Mesothelial cell of epicardium (in vitro differentiated cells): ENCODE measurements around the gene RUNX2. TPM values are rescaled to one million over a fixed set of nuclear protein-coding genes. Genes with fewer than 3 reads are reported as not detected.
A peak's percentile ranks its signal among the peaks of the same experiment; 100 is the strongest.

Source experiments
- DNase-seq, 2 experiments: peaks; one replicate each; pipeline ENCODE4 v3.0.0; 2021; ENCODE audit warnings: low spot score in 2 of 2; ENCODE audit not compliant: unreplicated experiment in 2 of 2
- H3K27ac Mint-ChIP-seq: 2 replicates; pipeline ENCODE4 v1.8.0; 2021; ENCODE audit warnings: mixed read lengths
- H3K27me3 Mint-ChIP-seq: 2 replicates; pipeline ENCODE4 v1.8.0; 2021; ENCODE audit warnings: low read depth, mixed read lengths
- H3K36me3 Mint-ChIP-seq: 2 replicates; pipeline ENCODE4 v1.8.0; 2021; ENCODE audit warnings: mixed read lengths
- H3K4me1 Mint-ChIP-seq: 2 replicates; pipeline ENCODE4 v1.8.0; 2021; ENCODE audit warnings: mixed read lengths
- H3K4me3 Mint-ChIP-seq: 2 replicates; pipeline ENCODE4 v1.8.0; 2021; ENCODE audit warnings: mild to moderate bottlenecking, moderate library complexity, mixed read lengths
- H3K9me3 Mint-ChIP-seq: 2 replicates; pipeline ENCODE4 v1.8.0; 2021; ENCODE audit warnings: mixed read lengths
- total RNA-seq: library from RNA; stranded (reverse); gene quantifications from 3 replicates; pipeline ENCODE4 v1.2.1, GENCODE V29; 2021
- TF ChIP-seq, protein P1 (sequence below): fragments of 200-600 bp; sonication (generic); IDR thresholded peaks from one replicate; pipeline ENCODE4 v1.5.0; 2021; ENCODE audit warnings: antibody characterized with exemption; ENCODE audit not compliant: unreplicated experiment

RUNX2 gene
- total RNA-seq, 1 donor from 2014 or later: 4.4 TPM

DNA sequence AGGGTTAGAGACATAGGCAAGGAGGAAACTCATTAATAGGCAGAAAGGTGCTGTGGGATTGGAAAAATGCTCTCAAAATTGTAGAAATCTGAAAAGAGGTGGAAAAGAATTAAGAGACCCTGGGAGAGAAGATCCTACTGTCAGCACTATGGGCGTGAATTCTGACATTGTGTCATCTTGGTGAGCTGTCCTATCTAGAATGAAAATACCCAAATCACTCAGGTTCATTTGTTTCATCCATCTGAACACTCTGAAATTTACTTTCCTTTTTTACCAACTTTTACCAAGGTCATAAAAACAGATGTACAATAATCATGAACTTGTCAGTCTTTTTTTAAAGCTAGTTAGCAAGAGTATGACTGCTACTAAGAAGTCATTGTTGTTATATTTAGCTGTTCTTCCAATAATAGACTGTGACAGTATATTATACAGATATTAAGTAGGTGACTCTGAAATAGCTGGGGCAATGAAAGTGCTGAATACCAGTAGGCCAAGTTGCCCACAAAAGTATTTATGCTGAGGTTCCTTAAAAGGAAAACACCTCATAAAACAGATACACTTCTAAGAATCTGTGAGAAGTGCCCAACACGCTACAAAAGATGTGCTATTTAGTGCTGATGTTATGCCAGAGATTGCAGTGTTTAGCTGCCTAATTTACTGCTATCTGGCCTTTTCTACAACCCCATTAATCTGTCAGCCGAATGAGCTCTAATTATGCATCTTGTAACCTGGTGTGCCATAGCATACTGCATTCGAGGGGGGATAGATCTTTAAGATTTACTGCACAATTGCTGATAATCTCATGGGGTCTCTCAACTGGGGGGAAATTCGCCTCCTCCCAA lies 267.1 kb downstream of the RUNX2 start:
- Mint-ChIP-seq H3K4me1 (peaks cover 46% of the 10 kb centered on the region), H3K36me3 (no peaks in the 10 kb centered on the region), H3K9me3 (peaks cover 7% of the 10 kb centered on the region), H3K27ac (no peak overlapping the region), H3K4me3 (no peak overlapping the region), H3K27me3 (peaks cover 13% of the 10 kb centered on the region)
- no peak for DNase-seq
- TF ChIP-seq, protein P1, sequence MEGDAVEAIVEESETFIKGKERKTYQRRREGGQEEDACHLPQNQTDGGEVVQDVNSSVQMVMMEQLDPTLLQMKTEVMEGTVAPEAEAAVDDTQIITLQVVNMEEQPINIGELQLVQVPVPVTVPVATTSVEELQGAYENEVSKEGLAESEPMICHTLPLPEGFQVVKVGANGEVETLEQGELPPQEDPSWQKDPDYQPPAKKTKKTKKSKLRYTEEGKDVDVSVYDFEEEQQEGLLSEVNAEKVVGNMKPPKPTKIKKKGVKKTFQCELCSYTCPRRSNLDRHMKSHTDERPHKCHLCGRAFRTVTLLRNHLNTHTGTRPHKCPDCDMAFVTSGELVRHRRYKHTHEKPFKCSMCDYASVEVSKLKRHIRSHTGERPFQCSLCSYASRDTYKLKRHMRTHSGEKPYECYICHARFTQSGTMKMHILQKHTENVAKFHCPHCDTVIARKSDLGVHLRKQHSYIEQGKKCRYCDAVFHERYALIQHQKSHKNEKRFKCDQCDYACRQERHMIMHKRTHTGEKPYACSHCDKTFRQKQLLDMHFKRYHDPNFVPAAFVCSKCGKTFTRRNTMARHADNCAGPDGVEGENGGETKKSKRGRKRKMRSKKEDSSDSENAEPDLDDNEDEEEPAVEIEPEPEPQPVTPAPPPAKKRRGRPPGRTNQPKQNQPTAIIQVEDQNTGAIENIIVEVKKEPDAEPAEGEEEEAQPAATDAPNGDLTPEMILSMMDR: no peak

DNA sequence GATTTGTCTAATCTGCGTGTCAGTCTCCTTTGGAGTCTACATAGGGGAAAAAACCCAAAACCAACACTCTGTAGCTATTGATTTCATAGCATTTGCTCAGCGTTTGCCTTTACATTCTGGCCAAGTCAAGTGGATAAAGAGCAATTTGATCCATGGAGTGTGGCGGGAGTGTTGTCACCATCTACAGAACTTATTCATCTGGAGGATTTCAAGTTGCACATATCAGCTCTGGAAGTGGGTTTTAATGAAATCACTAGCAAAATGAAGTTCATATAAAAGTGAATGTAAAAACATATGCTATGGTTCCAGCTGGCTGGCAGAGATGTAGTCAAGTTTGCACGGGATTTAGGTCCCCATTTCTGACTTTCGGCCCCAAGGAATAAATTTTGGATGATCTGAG lies 269.3 kb downstream of the RUNX2 start:
- peaks cover 14% of the 10 kb centered on the region for H3K9me3 Mint-ChIP-seq
- TF ChIP-seq, protein P1: no peak

DNA sequence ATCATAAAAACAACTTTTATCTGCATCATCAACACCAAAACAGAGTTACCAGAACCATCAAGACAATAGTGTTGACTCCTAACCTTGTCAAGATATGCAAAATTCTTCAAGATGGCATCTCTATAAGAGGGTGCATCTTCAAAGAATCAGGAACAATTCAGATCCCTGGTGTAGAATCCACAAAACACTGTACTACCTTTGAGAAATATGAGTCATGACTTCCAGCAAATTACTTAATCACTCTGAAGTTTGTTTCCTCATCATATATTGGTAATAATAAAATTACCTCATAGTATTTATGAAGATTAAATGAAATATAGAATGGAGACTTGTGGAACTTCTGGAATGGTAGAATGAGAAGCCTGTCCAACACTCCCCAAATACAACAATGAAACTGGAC lies 270.9 kb downstream of the RUNX2 start:
- Mint-ChIP-seq H3K9me3 (peaks cover 19% of the 10 kb centered on the region), H3K27ac (no peak overlapping the region), H3K36me3 (peaks cover 2% of the 10 kb centered on the region), H3K27me3 (peaks cover 6% of the 10 kb centered on the region), H3K4me1 (peaks cover 18% of the 10 kb centered on the region), H3K4me3 (no peak overlapping the region)
- TF ChIP-seq, protein P1: no peak
- DNase-seq: no peak

More for the DNA sequence above, 269.3 kb downstream of the RUNX2 start:
- Mint-ChIP-seq H3K36me3 (peaks cover 2% of the 10 kb centered on the region), H3K4me3 (no peak overlapping the region), H3K27ac (no peak overlapping the region), H3K27me3 (peaks cover 13% of the 10 kb centered on the region), H3K4me1 (peaks cover 25% of the 10 kb centered on the region)
- DNase-seq: no peak

DNA sequence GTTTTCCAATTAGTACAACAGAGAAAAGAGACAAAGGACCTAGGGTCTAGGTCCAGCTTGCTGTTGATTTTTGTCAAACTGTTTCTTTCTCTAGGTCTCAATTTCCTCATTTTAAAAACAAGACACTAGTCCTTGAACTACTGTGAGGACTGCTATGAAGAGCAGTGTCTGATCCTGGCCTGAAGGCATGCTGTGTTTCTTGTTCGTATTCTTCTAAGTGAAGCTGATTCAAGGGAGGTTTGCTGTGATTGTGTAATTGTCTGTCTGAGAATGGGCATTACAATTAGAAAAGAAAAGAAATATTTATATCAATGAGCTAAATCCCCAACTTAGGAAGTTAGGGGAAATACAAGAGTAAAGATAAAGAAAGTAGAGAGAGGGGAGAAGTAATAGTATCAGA lies 277.8 kb downstream of the RUNX2 start:
- Mint-ChIP-seq H3K27ac (peak overlapping the region; percentile 17), H3K9me3 (peaks cover 9% of the 10 kb centered on the region), H3K4me1 (peaks cover 49% of the 10 kb centered on the region), H3K27me3 (no peaks in the 10 kb centered on the region), H3K36me3 (no peaks in the 10 kb centered on the region), H3K4me3 (no peak overlapping the region)
- TF ChIP-seq, protein P1: no peak
- DNase-seq: no peak

DNA sequence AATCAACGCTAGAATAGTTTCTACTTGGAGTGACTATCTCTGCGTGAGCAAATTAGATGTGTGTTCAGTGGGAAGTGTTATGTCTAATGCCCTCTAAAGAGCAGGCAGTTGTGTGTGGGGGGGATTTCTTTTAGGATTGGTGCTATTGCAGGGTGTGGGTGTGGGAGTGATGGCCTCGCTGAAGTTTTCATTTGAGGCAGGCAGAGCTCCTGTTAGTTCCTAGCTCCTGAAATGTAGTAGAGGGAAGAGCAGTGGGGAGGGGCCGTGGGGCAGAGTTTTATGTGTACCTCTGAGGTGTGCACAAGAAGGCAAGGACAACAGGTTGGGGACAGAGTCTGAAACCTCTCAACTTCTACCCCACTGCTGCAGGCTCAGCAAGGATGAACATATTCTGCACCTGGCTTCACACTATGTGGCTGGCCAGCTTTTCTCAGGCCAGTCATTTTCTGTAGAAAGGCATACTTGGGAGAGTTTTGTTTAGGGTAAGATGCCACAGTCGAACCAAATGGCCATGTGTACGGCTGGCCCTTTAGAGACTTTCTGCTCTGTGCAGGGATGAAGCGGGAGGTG lies 278.8 kb downstream of the RUNX2 start:
- H3K36me3 Mint-ChIP-seq: no peaks in the 10 kb centered on the region
- peak overlapping the region; percentile 81 for H3K27ac Mint-ChIP-seq
- peaks cover 59% of the 10 kb centered on the region for H3K4me1 Mint-ChIP-seq
- no peaks in the 10 kb centered on the region for H3K27me3 Mint-ChIP-seq
- H3K9me3 Mint-ChIP-seq: peaks cover 9% of the 10 kb centered on the region
- H3K4me3 Mint-ChIP-seq: no peak overlapping the region
- no peak for DNase-seq
- TF ChIP-seq, protein P1: no peak
